ENCODE data around the gene FGF23.

Gene FGF23

GRCh38 chr12:4383304-4383865, 3.9 kb upstream of the FGF23 start:
- no peak for DNase-seq (ENCODE audit: low read depth in 2 of 2)

GRCh38 chr12:4380332-4380731, 820 bp upstream of the FGF23 start:
- DNase-seq (ENCODE audit: low read depth in 2 of 2): no peak

GRCh38 chr12:4378772-4379171, 740 bp downstream of the FGF23 start:
- no peak for DNase-seq (ENCODE audit: low read depth in 2 of 2)

GRCh38 chr12:4375449-4375848, 4.1 kb downstream of the FGF23 start:
- DNase-seq (ENCODE audit: low read depth in 2 of 2): no peak

- DNase-seq (ENCODE audit: low read depth in 2 of 2): no peak
These were observed 6.9 kb downstream of the FGF23 start for GRCh38 chr12:4372653-4373052.

GRCh38 chr12:4370265-4370664, 9.2 kb downstream of the FGF23 start:
- no peak for DNase-seq (ENCODE audit: low read depth in 2 of 2)

- no peak for DNase-seq (ENCODE audit: low read depth in 2 of 2)
These were observed 10.0 kb downstream of the FGF23 start for GRCh38 chr12:4369548-4369947.

GRCh38 chr12:4366090-4366489, 13.4 kb downstream of the FGF23 start:
- DNase-seq (ENCODE audit: low read depth in 2 of 2): no peak

- no peak for DNase-seq (ENCODE audit: low read depth in 2 of 2)
These were observed 23.5 kb downstream of the FGF23 start for GRCh38 chr12:4356041-4356327.

- DNase-seq (ENCODE audit: low read depth in 2 of 2): no peak
These were observed 24.1 kb downstream of the FGF23 start for GRCh38 chr12:4355156-4356040.

- peak in 1 of 2 donors; percentile 31 for DNase-seq (ENCODE audit: low read depth in 2 of 2)
These were observed 25.7 kb downstream of the FGF23 start for GRCh38 chr12:4353785-4354208.

GRCh38 chr12:4346931-4347330, 32.6 kb downstream of the FGF23 start:
- DNase-seq (ENCODE audit: low read depth in 2 of 2): no peak

- DNase-seq (ENCODE audit: low read depth in 2 of 2): no peak
These were observed 47.7 kb downstream of the FGF23 start for GRCh38 chr12:4331842-4332241.

GRCh38 chr12:4331221-4331620, 48.3 kb downstream of the FGF23 start:
- no peak for DNase-seq (ENCODE audit: low read depth in 2 of 2)

GRCh38 chr12:4330203-4330602, 49.3 kb downstream of the FGF23 start:
- no peak for DNase-seq (ENCODE audit: low read depth in 2 of 2)

GRCh38 chr12:4327293-4327692, 52.2 kb downstream of the FGF23 start:
- no peak for DNase-seq (ENCODE audit: low read depth in 2 of 2)

- DNase-seq (ENCODE audit: low read depth in 2 of 2): no peak
These were observed 53.5 kb downstream of the FGF23 start for GRCh38 chr12:4325966-4326365.

GRCh38 chr12:4324366-4324765, 55.1 kb downstream of the FGF23 start:
- DNase-seq (ENCODE audit: low read depth in 2 of 2): no peak

GRCh38 chr12:4323396-4323795, 56.1 kb downstream of the FGF23 start:
- DNase-seq (ENCODE audit: low read depth in 2 of 2): no peak

GRCh38 chr12:4322726-4323125, 56.8 kb downstream of the FGF23 start:
- no peak for DNase-seq (ENCODE audit: low read depth in 2 of 2)

- DNase-seq (ENCODE audit: low read depth in 2 of 2): peak; percentile 78 to 84
These were observed 58.4 kb downstream of the FGF23 start, which contains the start of gene TIGAR for GRCh38 chr12:4320853-4321701. TIGAR (plus strand) TSS chr12:4321213; CDS start chr12:4321272, 59 bp downstream.

- DNase-seq (ENCODE audit: low read depth in 2 of 2): no peak
These were observed 59.0 kb downstream of the FGF23 start for GRCh38 chr12:4320497-4320852.
